H1 (cell line): ENCODE data around the gene CTIF. TPM values are rescaled to one million over a fixed set of nuclear protein-coding genes. Genes with fewer than 3 reads are reported as not detected.

Source experiments
- CTCF ChIA-PET: fragments of 300-600 bp; sonication (Branson Sonifier 250); formaldehyde crosslinking; loops from one replicate; lab custom pipeline; 2021; ENCODE audit not compliant: partially characterized antibody; lab: Charles Lee
- POLR2A ChIA-PET: fragments of 300-600 bp; sonication (Branson Sonifier 250); formaldehyde crosslinking; loops from one replicate; lab custom pipeline; 2021; ENCODE audit warnings: inconsistent platforms; ENCODE audit not compliant: partially characterized antibody; lab: Charles Lee
- DNase-seq, 2 experiments: peaks; one replicate each; pipeline versions ENCODE4 v3.0.0 to v3.0.0-alpha.2; 2010 to 2022; ENCODE audit warnings: low spot score in 2 of 2, low read depth in 1 of 2, mixed read lengths in 1 of 2
- FAIRE-seq: peaks from 2 replicates; lab custom pipeline; 2011; peaks lifted over from hg19 to GRCh38; lab: Jason Lieb, UNC
- H2AFZ ChIP-seq: 2 replicates; pipeline ENCODE4 v1.8.1; 2012; ENCODE audit warnings: low read length, inconsistent platforms
- H2AK5ac ChIP-seq: 2 replicates; pipeline ENCODE4 v1.6.1; 2013; ENCODE audit warnings: low read depth, low read length
- H2BK120ac ChIP-seq: replicated peaks from 2 replicates; pipeline ENCODE3; 2013; ENCODE audit warnings: low read depth, low read length, inconsistent platforms
- H2BK12ac ChIP-seq: 2 replicates; pipeline ENCODE4 v1.6.1; 2013; ENCODE audit warnings: low read depth, low read length
- H2BK15ac ChIP-seq: 2 replicates; pipeline ENCODE4 v1.6.1; 2013; ENCODE audit warnings: low read length
- H2BK20ac ChIP-seq: 2 replicates; pipeline ENCODE4 v1.6.1; 2013; ENCODE audit warnings: low read length
- H2BK5ac ChIP-seq: 2 replicates; pipeline ENCODE4 v1.6.1; 2013; ENCODE audit warnings: low read depth, low read length
- H3K14ac ChIP-seq: 2 replicates; pipeline ENCODE4 v1.6.1; 2013; ENCODE audit warnings: inconsistent platforms; ENCODE audit not compliant: insufficient read length
- H3K18ac ChIP-seq: 2 replicates; pipeline ENCODE4 v1.6.1; 2013; ENCODE audit warnings: low read length; ENCODE audit errors: extremely low read depth
- H3K23ac ChIP-seq: 2 replicates; pipeline ENCODE4 v1.6.1; 2013; ENCODE audit warnings: inconsistent platforms; ENCODE audit not compliant: insufficient read length
- H3K23me2 ChIP-seq: 2 replicates; pipeline ENCODE4 v1.6.1; 2013; ENCODE audit warnings: low read depth, low read length
- H3K27ac ChIP-seq: 2 replicates; pipeline ENCODE4 v1.6.1; 2011; ENCODE audit warnings: low read depth, low read length, inconsistent platforms
- H3K27me3 ChIP-seq, 4 experiments: replicated peaks in 1 of 4; 1 replicate in 1 of 4; 2 replicates in 3 of 4; pipeline versions ENCODE4 v1.6.1 to v1.8.1; 2011 to 2013; ENCODE audit warnings: low read length in 3 of 4, mild to moderate bottlenecking in 3 of 4, inconsistent platforms in 2 of 4, mixed read lengths in 2 of 4, moderate library complexity in 1 of 4; ENCODE audit not compliant: control insufficient read depth in 3 of 4, insufficient read depth in 3 of 4; ENCODE audit errors: extremely low read depth in 1 of 4
- H3K36me3 ChIP-seq, 4 experiments: 2 replicates each; pipeline versions ENCODE4 v1.6.1 to v1.8.1; 2011 to 2013; ENCODE audit warnings: mild to moderate bottlenecking in 4 of 4, low read length in 3 of 4, moderate library complexity in 2 of 4, control low read depth in 1 of 4, inconsistent platforms in 1 of 4; ENCODE audit not compliant: insufficient read depth in 4 of 4, control insufficient read depth in 2 of 4
- H3K4ac ChIP-seq: replicated peaks from 2 replicates; pipeline ENCODE3; 2013; ENCODE audit warnings: low read length, low read depth, mixed read lengths, inconsistent platforms; ENCODE audit not compliant: insufficient read length
- H3K4me1 ChIP-seq, 4 experiments: replicated peaks in 1 of 4; 1 replicate in 1 of 4; 2 replicates in 3 of 4; pipeline versions ENCODE4 v1.6.1 to v1.8.1; 2011 to 2013; ENCODE audit warnings: low read length in 3 of 4, inconsistent platforms in 2 of 4, mixed read lengths in 1 of 4; ENCODE audit not compliant: insufficient read depth in 4 of 4, control insufficient read depth in 3 of 4
- H3K4me2 ChIP-seq, 2 experiments: 2 replicates each; pipeline versions ENCODE4 v1.6.1 to v1.8.1; 2011 to 2013; ENCODE audit warnings: low read depth in 2 of 2, low read length in 2 of 2, control low read depth in 1 of 2, inconsistent platforms in 1 of 2, mild to moderate bottlenecking in 1 of 2; ENCODE audit not compliant: insufficient read depth in 1 of 2
- H3K4me3 ChIP-seq, 4 experiments: fragments of 200-600, 300-600 bp in 1 of 4; sonication (generic), shearing (Covaris generic), sonication (Bioruptor Twin) in 1 of 4; 2 replicates each; pipeline versions ENCODE4 v1.5.1 to v1.8.1; 2011 to 2016; ENCODE audit warnings: low read length in 4 of 4, low read depth in 3 of 4, control low read depth in 2 of 4, inconsistent platforms in 2 of 4, mild to moderate bottlenecking in 2 of 4, mixed read lengths in 1 of 4, moderate library complexity in 1 of 4; ENCODE audit not compliant: insufficient read depth in 2 of 4; ENCODE audit errors: extremely low read depth in 1 of 4
- H3K56ac ChIP-seq: replicated peaks from 2 replicates; pipeline ENCODE3; 2013; ENCODE audit warnings: low read depth, mild to moderate bottlenecking, mixed read lengths, low read length, inconsistent platforms; ENCODE audit not compliant: insufficient read length
- H3K79me1 ChIP-seq: 2 replicates; pipeline ENCODE4 v1.6.1; 2013; ENCODE audit warnings: low read depth, low read length, control low read depth
- H3K79me2 ChIP-seq, 2 experiments: 2 replicates each; pipeline versions ENCODE4 v1.6.1 to v1.8.1; 2012 to 2013; ENCODE audit warnings: low read length in 2 of 2, mild to moderate bottlenecking in 2 of 2, inconsistent platforms in 1 of 2; ENCODE audit not compliant: insufficient read depth in 2 of 2, control insufficient read depth in 1 of 2
- H3K9ac ChIP-seq, 4 experiments: replicated peaks in 1 of 4; 1 replicate in 1 of 4; 2 replicates in 3 of 4; pipeline versions ENCODE4 v1.6.1 to v1.8.1; 2011 to 2013; ENCODE audit warnings: low read depth in 3 of 4, low read length in 3 of 4, control low read depth in 2 of 4, mild to moderate bottlenecking in 2 of 4, moderate library complexity in 2 of 4, inconsistent platforms in 1 of 4; ENCODE audit errors: extremely low read depth in 1 of 4
- H3K9me3 ChIP-seq, 2 experiments: 2 replicates each; pipeline versions ENCODE4 v1.6.1 to v1.8.1; 2012 to 2013; ENCODE audit warnings: mild to moderate bottlenecking in 2 of 2, moderate library complexity in 2 of 2, control low read depth in 1 of 2, inconsistent platforms in 1 of 2, low read depth in 1 of 2, low read length in 1 of 2, mixed read lengths in 1 of 2; ENCODE audit not compliant: insufficient read depth in 2 of 2
- H4K20me1 ChIP-seq, 2 experiments: replicated peaks in 1 of 2; 2 replicates each; pipeline versions ENCODE3 to v1.8.1; 2011 to 2013; ENCODE audit warnings: inconsistent platforms in 2 of 2, low read length in 2 of 2, mild to moderate bottlenecking in 1 of 2; ENCODE audit not compliant: insufficient read depth in 2 of 2, control insufficient read depth in 1 of 2
- H4K5ac ChIP-seq: 2 replicates; pipeline ENCODE4 v1.6.1; 2013; ENCODE audit warnings: low read length, low read depth, mixed read lengths, inconsistent platforms; ENCODE audit not compliant: insufficient read length
- H4K8ac ChIP-seq: 2 replicates; pipeline ENCODE4 v1.8.0; 2013; ENCODE audit warnings: mild to moderate bottlenecking, moderate library complexity, low read length, inconsistent platforms; ENCODE audit not compliant: insufficient read depth; ENCODE audit errors: extremely low read depth
- H4K91ac ChIP-seq: replicated peaks from 2 replicates; pipeline ENCODE3; 2013; ENCODE audit warnings: low read length, mixed read lengths, inconsistent platforms; ENCODE audit not compliant: insufficient read length
- CBX8 ChIP-seq: fragments of 300-800, 300-1000 bp; sonication (generic); IDR thresholded peaks from 2 replicates; pipeline ENCODE4 v1.7.1; 2016; ENCODE audit warnings: low read depth, low read length, borderline replicate concordance
- EZH2 ChIP-seq: fragments of 200-600 bp; sonication (generic); IDR thresholded peaks from 2 replicates; pipeline ENCODE4 v1.7.1; 2012; ENCODE audit warnings: low read depth, mild to moderate bottlenecking, moderate library complexity, low read length, inconsistent platforms; ENCODE audit not compliant: severe bottlenecking
- FOSL1 ChIP-seq: IDR thresholded peaks from 2 replicates; pipeline ENCODE4 v1.6.1; 2011; ENCODE audit warnings: mild to moderate bottlenecking, low read depth, low read length, moderate library complexity; ENCODE audit not compliant: insufficient read depth
- MAFK ChIP-seq: IDR thresholded peaks from 2 replicates; pipeline ENCODE4 v1.6.1; 2012; ENCODE audit warnings: low read depth, mild to moderate bottlenecking, improper control_type of control experiment, low read length
- RXRA ChIP-seq: IDR thresholded peaks from 2 replicates; pipeline ENCODE4 v1.6.1; 2011; ENCODE audit warnings: low read depth, mild to moderate bottlenecking, low read length, moderate library complexity; ENCODE audit not compliant: insufficient read depth
- SIX5 ChIP-seq: IDR thresholded peaks from 2 replicates; pipeline ENCODE4 v1.6.1; 2011; ENCODE audit warnings: mild to moderate bottlenecking, low read depth, low read length
- SRF ChIP-seq: IDR thresholded peaks from 2 replicates; pipeline ENCODE4 v1.6.1; 2011; ENCODE audit warnings: mild to moderate bottlenecking, low read depth, low read length, moderate library complexity
- TCF12 ChIP-seq: IDR thresholded peaks from 2 replicates; pipeline ENCODE4 v1.6.1; 2011; ENCODE audit warnings: low read depth, mild to moderate bottlenecking, low read length
- TEAD4 ChIP-seq: IDR thresholded peaks from 2 replicates; pipeline ENCODE4 v1.6.1; 2012; ENCODE audit warnings: low read depth, low read length, inconsistent platforms, mixed read lengths
- WGBS, 2 experiments: shearing (Covaris generic) in 1 of 2; methylation state at CpG; one replicate each; pipeline versions ENCODE4 v1.1.6 to v1.1.7; 2013 to 2015; ENCODE audit warnings: low lambda C conversion rate in 2 of 2, mixed read lengths in 2 of 2, inconsistent platforms in 1 of 2, low coverage in 1 of 2, missing lambda C conversion rate in 1 of 2; ENCODE audit not compliant: insufficient replicate concordance in 2 of 2, insufficient coverage in 1 of 2, insufficient read length in 1 of 2; ENCODE audit errors: extremely low coverage in 1 of 2, missing lambda C conversion rate in 1 of 2; 5-methylcytosine and 5-hydroxymethylcytosine counted together
- polyA plus RNA-seq, 7 experiments: library from polyadenylated mRNA; depleted of rRNA in 3 of 7; stranded (reverse) in 5 of 7; unstranded in 2 of 7; fragments of >200 nt in 5 of 7; fragments of 200-250 nt in 2 of 7; gene quantifications; 1 replicate in 5 of 7; 2 replicates in 1 of 7; 4 replicates in 1 of 7; pipeline versions ENCODE4 v1.2.1 to v1.2.3, GENCODE V29; 2011 to 2013; ENCODE audit warnings: missing spikeins in 2 of 7, mixed read lengths in 2 of 7
- total RNA-seq: library from RNA; stranded (reverse); fragmentation: NEBNext Ultra II Directional; extraction: Animal tissue kit (Norgen Biotek cat#: 25700); gene quantifications from 2 replicates; pipeline ENCODE4 v1.2.1, GENCODE V29; 2021
- TF ChIP-seq, protein P1 (sequence below): IDR thresholded peaks from 2 replicates; pipeline ENCODE4 v1.6.1; 2012; ENCODE audit warnings: inconsistent platforms
- TF ChIP-seq, protein P2 (sequence below): IDR thresholded peaks from 2 replicates; pipeline ENCODE4 v1.6.1; 2011; ENCODE audit warnings: low read depth, mild to moderate bottlenecking, low read length; ENCODE audit not compliant: insufficient read depth
- TF ChIP-seq, protein P3 (sequence below): IDR thresholded peaks from 2 replicates; pipeline ENCODE4 v1.6.1; 2012; ENCODE audit warnings: low read length, inconsistent platforms

CTIF gene
- total and polyA plus RNA-seq, 2 of the 8 experiments (the other 6 are each of a cell fraction or from before 2014, with no cell fraction given), result 9.0 to 17.8 TPM

DNA sequence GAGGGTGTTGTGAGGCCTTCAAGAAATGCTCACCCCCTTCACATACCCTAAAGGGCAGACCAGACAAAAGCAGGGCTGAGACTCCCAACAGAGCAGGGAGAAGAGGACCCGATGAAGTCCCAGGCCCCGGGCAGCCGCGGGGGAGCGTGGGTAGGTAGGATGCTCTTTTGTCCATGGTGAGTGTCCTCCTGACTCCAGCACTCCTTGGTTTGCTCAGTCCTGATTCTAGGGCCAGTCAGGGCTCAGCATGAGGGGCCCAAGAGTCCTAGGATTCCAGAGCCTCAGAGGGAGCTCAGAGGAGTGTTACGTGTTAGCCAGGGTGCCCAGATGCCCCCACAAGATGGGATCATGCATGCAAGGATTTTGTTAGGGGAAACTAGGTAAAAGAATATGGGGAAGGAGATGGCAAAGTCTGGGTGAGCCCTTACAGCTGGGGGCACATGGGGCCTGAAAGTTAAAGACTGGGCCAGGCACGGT, 347.1 kb downstream of the CTIF start:
- ChIA-PET POLR2A (no interaction called here), CTCF (interaction anchor here (1.0 kb wide), 1 partner anchor 11 kb away, joined by 3 read pairs; no protein-coding TSS in a partner anchor)
- peaks cover 0 to 26% (median 15%) of the 10 kb centered on the region in 4 experiments; a peak in 6 of 7 replicates for H3K4me1 ChIP-seq
- no peak overlapping the region for H2AK5ac ChIP-seq
- no peaks in the 10 kb centered on the region for H4K20me1 ChIP-seq
- no peak overlapping the region for H4K91ac ChIP-seq
- no peaks in the 10 kb centered on the region for H3K23me2 ChIP-seq
- no peaks in the 10 kb centered on the region for H3K79me2 ChIP-seq
- no peak overlapping the region for H2BK12ac ChIP-seq
- H3K27ac ChIP-seq, result no peak overlapping the region
- H2AFZ ChIP-seq, result no peak overlapping the region
- H3K18ac ChIP-seq, result no peak overlapping the region
- H2BK120ac ChIP-seq, result no peak overlapping the region
- no peak overlapping the region for H3K9ac ChIP-seq
- no peaks in the 10 kb centered on the region for H3K9me3 ChIP-seq
- H3K4ac ChIP-seq, result no peak overlapping the region
- H4K5ac ChIP-seq, result no peak overlapping the region
- H3K36me3 ChIP-seq, result no peaks in the 10 kb centered on the region
- no peaks in the 10 kb centered on the region for H3K27me3 ChIP-seq
- H3K79me1 ChIP-seq, result no peaks in the 10 kb centered on the region
- no peak overlapping the region for H3K14ac ChIP-seq
- H3K23ac ChIP-seq, result no peak overlapping the region
- no peak overlapping the region for H3K4me3 ChIP-seq
- no peak overlapping the region for H4K8ac ChIP-seq
- no peak overlapping the region for H3K56ac ChIP-seq
- DNase-seq (no peak), FAIRE-seq (no peak)
- 84% methylated on average over 7 of the region's 7 CpGs; no CpG with 5 or more reads in 1 of the 2 experiments for WGBS, 2 experiments
- no peak overlapping the region for H2BK5ac ChIP-seq
- no peak overlapping the region for H2BK15ac ChIP-seq
- H2BK20ac ChIP-seq, result no peak overlapping the region
- H3K4me2 ChIP-seq, result no peak overlapping the region
- TF ChIP-seq SIX5, result no peak
- no peak for TF ChIP-seq FOSL1
- no peak for TF ChIP-seq MAFK
- TF ChIP-seq, protein P1, sequence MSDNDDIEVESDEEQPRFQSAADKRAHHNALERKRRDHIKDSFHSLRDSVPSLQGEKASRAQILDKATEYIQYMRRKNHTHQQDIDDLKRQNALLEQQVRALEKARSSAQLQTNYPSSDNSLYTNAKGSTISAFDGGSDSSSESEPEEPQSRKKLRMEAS, result no peak
- TF ChIP-seq, protein P2, sequence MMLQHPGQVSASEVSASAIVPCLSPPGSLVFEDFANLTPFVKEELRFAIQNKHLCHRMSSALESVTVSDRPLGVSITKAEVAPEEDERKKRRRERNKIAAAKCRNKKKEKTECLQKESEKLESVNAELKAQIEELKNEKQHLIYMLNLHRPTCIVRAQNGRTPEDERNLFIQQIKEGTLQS, result no peak
- TF ChIP-seq TEAD4, result no peak
- TF ChIP-seq, protein P3, sequence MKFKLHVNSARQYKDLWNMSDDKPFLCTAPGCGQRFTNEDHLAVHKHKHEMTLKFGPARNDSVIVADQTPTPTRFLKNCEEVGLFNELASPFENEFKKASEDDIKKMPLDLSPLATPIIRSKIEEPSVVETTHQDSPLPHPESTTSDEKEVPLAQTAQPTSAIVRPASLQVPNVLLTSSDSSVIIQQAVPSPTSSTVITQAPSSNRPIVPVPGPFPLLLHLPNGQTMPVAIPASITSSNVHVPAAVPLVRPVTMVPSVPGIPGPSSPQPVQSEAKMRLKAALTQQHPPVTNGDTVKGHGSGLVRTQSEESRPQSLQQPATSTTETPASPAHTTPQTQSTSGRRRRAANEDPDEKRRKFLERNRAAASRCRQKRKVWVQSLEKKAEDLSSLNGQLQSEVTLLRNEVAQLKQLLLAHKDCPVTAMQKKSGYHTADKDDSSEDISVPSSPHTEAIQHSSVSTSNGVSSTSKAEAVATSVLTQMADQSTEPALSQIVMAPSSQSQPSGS, result no peak
- TF ChIP-seq EZH2, result no peak
- TF ChIP-seq CBX8, result no peak
- no peak for TF ChIP-seq SRF
- no peak for TF ChIP-seq TCF12
- no peak for TF ChIP-seq RXRA
